A549 (cell line): ENCODE data around the gene TIMM17A.

Source experiments
- FOSL2 ChIP-seq, 2 experiments: fragments of 450-650 bp in 1 of 2; fragments of >200 bp in 1 of 2; sonication (Bioruptor Twin) in 1 of 2; formaldehyde crosslinking; IDR thresholded peaks; 2 replicates each; pipeline versions ENCODE4 v1.5.0 to v1.6.1; 2016 to 2020; ENCODE audit warnings: mild to moderate bottlenecking in 1 of 2, moderate library complexity in 1 of 2
- MYC ChIP-seq: IDR thresholded peaks from 2 replicates; pipeline ENCODE4 v1.6.1; 2012; ENCODE audit warnings: mild to moderate bottlenecking, inconsistent platforms, low read length, improper control_type of control experiment, borderline replicate concordance
- NR3C1 ChIP-seq: fragments of >200 bp; sonication (Bioruptor Twin); formaldehyde crosslinking; IDR thresholded peaks from 3 replicates; pipeline ENCODE4 v1.6.1; 2017
- POLR2A ChIP-seq: IDR thresholded peaks from 2 replicates; pipeline ENCODE4 v1.6.1; 2012; ENCODE audit warnings: mild to moderate bottlenecking, low read length
- TF ChIP-seq, protein P1 (sequence below): fragments of >200 bp; sonication (Bioruptor Twin); formaldehyde crosslinking; IDR thresholded peaks from 3 replicates; pipeline ENCODE4 v1.5.1; 2016
- TF ChIP-seq, protein P2 (sequence below): IDR thresholded peaks from 2 replicates; pipeline ENCODE4 v1.6.1; 2012
- TF ChIP-seq, protein P3 (sequence below): fragments of >200 bp; sonication (Bioruptor Twin); formaldehyde crosslinking; IDR thresholded peaks from 2 replicates; pipeline ENCODE4 v1.6.1; 2016

DNA sequence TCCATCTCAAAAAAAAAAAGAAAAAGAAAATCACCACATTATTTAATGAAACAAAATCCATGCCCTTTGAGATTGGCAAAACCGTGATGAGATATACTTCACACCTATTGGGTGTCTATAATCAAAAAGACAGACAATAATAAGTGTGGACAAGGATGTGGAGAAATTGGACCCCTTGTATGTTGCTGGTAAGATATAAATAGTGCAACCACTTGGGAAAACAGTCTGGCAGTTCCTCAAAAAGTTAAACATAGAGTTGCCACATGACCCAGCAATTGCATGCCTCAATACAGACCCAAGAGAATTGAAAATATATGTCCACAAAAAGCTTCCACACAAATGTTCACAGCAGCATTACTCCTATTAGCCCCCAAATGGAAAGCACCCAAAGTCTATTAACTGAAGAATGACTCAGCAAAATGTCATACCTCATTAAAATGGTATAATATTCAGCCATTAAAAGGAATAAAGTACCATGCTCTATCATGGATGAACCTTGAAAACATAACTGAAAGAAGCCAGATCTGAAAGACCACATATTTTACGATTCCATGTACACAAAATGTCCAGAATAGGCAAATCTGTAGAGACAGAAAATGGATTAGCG is 33.2 kb upstream of the TIMM17A start:
- TF ChIP-seq FOSL2 (IDR thresholded peaks at IDR 0.05) (no peak), FOSL2 (CRISPR knock-in tag; IDR thresholded peaks at IDR 0.05) (no peak), POLR2A (no peak), MYC (no peak), NR3C1 (no peak)
- TF ChIP-seq, protein P1, sequence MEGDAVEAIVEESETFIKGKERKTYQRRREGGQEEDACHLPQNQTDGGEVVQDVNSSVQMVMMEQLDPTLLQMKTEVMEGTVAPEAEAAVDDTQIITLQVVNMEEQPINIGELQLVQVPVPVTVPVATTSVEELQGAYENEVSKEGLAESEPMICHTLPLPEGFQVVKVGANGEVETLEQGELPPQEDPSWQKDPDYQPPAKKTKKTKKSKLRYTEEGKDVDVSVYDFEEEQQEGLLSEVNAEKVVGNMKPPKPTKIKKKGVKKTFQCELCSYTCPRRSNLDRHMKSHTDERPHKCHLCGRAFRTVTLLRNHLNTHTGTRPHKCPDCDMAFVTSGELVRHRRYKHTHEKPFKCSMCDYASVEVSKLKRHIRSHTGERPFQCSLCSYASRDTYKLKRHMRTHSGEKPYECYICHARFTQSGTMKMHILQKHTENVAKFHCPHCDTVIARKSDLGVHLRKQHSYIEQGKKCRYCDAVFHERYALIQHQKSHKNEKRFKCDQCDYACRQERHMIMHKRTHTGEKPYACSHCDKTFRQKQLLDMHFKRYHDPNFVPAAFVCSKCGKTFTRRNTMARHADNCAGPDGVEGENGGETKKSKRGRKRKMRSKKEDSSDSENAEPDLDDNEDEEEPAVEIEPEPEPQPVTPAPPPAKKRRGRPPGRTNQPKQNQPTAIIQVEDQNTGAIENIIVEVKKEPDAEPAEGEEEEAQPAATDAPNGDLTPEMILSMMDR: no peak
- TF ChIP-seq, protein P2, sequence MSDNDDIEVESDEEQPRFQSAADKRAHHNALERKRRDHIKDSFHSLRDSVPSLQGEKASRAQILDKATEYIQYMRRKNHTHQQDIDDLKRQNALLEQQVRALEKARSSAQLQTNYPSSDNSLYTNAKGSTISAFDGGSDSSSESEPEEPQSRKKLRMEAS: no peak
- TF ChIP-seq, protein P3, sequence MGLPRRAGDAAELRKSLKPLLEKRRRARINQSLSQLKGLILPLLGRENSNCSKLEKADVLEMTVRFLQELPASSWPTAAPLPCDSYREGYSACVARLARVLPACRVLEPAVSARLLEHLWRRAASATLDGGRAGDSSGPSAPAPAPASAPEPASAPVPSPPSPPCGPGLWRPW: no peak
